ENCODE results near the gene SLC9A9.

- no peak for TF ChIP-seq POLR2AphosphoS5 (IDR thresholded peaks at IDR 0.05)
- no peak for TF ChIP-seq CTCF (IDR thresholded peaks at IDR 0.05)
Observed at GRCh38 chr3:143298380-143298779, 549.9 kb downstream of the SLC9A9 start.

Measured in prostate gland (tissue), 2 donors.